T-helper 1 cell treated with Interleukin-12 subunit alpha and Interleukin-12 subunit beta and Interleukin-4 antibody, amounts not matched to agents 30 μg/mL and 1 μg/mL, for 36 hours (primary cell): ENCODE results near the gene MLPH.

Experiments
- H3K27ac Mint-ChIP-seq: one replicate; pipeline ENCODE4 v1.8.0; 2021; ENCODE audit warnings: mild to moderate bottlenecking, mixed read lengths
- H3K27me3 Mint-ChIP-seq: one replicate; pipeline ENCODE4 v1.8.0; 2021; ENCODE audit warnings: low read depth, mixed read lengths
- H3K36me3 Mint-ChIP-seq: one replicate; pipeline ENCODE4 v1.8.0; 2021; ENCODE audit warnings: low read depth, mixed read lengths
- H3K4me1 Mint-ChIP-seq: one replicate; pipeline ENCODE4 v1.8.0; 2021; ENCODE audit warnings: low read depth, mixed read lengths
- H3K4me3 Mint-ChIP-seq: one replicate; pipeline ENCODE4 v1.8.0; 2021; ENCODE audit warnings: mild to moderate bottlenecking, moderate library complexity, mixed read lengths
- H3K9me3 Mint-ChIP-seq: one replicate; pipeline ENCODE4 v1.8.0; 2021; ENCODE audit warnings: mixed read lengths

Gene MLPH

GRCh38 chr2:237597196-237598145, 110.4 kb downstream of the MLPH start:
- Mint-ChIP-seq H3K4me1 (peaks cover 6% of the 10 kb centered on the region), H3K9me3 (no peaks in the 10 kb centered on the region), H3K27me3 (no peaks in the 10 kb centered on the region), H3K27ac (peak overlapping the region; percentile 58), H3K36me3 (no peaks in the 10 kb centered on the region), H3K4me3 (no peak overlapping the region)

- Mint-ChIP-seq H3K27me3 (no peaks in the 10 kb centered on the region), H3K27ac (no peak overlapping the region), H3K36me3 (no peaks in the 10 kb centered on the region), H3K4me3 (no peak overlapping the region), H3K9me3 (no peaks in the 10 kb centered on the region), H3K4me1 (peaks cover 15% of the 10 kb centered on the region)
Observed at GRCh38 chr2:237598468-237599208, 111.6 kb downstream of the MLPH start.

- Mint-ChIP-seq H3K27ac (no peak overlapping the region), H3K9me3 (no peaks in the 10 kb centered on the region), H3K36me3 (no peaks in the 10 kb centered on the region), H3K4me3 (no peak overlapping the region), H3K27me3 (no peaks in the 10 kb centered on the region), H3K4me1 (peaks cover 20% of the 10 kb centered on the region)
Observed at GRCh38 chr2:237599465-237600110, 112.5 kb downstream of the MLPH start.

GRCh38 chr2:237600205-237600846, 113.3 kb downstream of the MLPH start:
- Mint-ChIP-seq H3K27ac (no peak overlapping the region), H3K4me1 (peaks cover 20% of the 10 kb centered on the region), H3K9me3 (no peaks in the 10 kb centered on the region), H3K27me3 (no peaks in the 10 kb centered on the region), H3K36me3 (no peaks in the 10 kb centered on the region), H3K4me3 (no peak overlapping the region)

GRCh38 chr2:237601453-237602116, 114.5 kb downstream of the MLPH start:
- no peaks in the 10 kb centered on the region for H3K36me3 Mint-ChIP-seq
- peaks cover 20% of the 10 kb centered on the region for H3K4me1 Mint-ChIP-seq
- H3K4me3 Mint-ChIP-seq, result no peak overlapping the region
- no peaks in the 10 kb centered on the region for H3K27me3 Mint-ChIP-seq
- no peak overlapping the region for H3K27ac Mint-ChIP-seq
- no peaks in the 10 kb centered on the region for H3K9me3 Mint-ChIP-seq

- Mint-ChIP-seq H3K36me3 (no peaks in the 10 kb centered on the region), H3K4me1 (peaks cover 20% of the 10 kb centered on the region), H3K4me3 (no peak overlapping the region), H3K9me3 (no peaks in the 10 kb centered on the region), H3K27ac (no peak overlapping the region), H3K27me3 (peaks cover 1% of the 10 kb centered on the region)
Observed at GRCh38 chr2:237602409-237602808, 115.4 kb downstream of the MLPH start.

- H3K36me3 Mint-ChIP-seq, result no peaks in the 10 kb centered on the region
- H3K9me3 Mint-ChIP-seq, result no peaks in the 10 kb centered on the region
- peaks cover 7% of the 10 kb centered on the region for H3K27me3 Mint-ChIP-seq
- H3K4me3 Mint-ChIP-seq, result peak overlapping the region; percentile 71
- H3K4me1 Mint-ChIP-seq, result peaks cover 16% of the 10 kb centered on the region
- peak overlapping the region; percentile 93 for H3K27ac Mint-ChIP-seq
Observed at GRCh38 chr2:237603049-237603717, 116.1 kb downstream of the MLPH start.

GRCh38 chr2:237603718-237604362, 116.8 kb downstream of the MLPH start:
- Mint-ChIP-seq H3K4me3 (peak overlapping the region; percentile 71), H3K4me1 (peaks cover 14% of the 10 kb centered on the region), H3K9me3 (no peaks in the 10 kb centered on the region), H3K36me3 (no peaks in the 10 kb centered on the region), H3K27ac (peak overlapping the region; percentile 93), H3K27me3 (peaks cover 12% of the 10 kb centered on the region)

GRCh38 chr2:237604391-237604790, 117.3 kb downstream of the MLPH start:
- Mint-ChIP-seq H3K27me3 (peaks cover 17% of the 10 kb centered on the region), H3K27ac (peak overlapping the region; percentile 93), H3K9me3 (no peaks in the 10 kb centered on the region), H3K4me3 (no peak overlapping the region), H3K36me3 (no peaks in the 10 kb centered on the region), H3K4me1 (peaks cover 14% of the 10 kb centered on the region)
